ENCODE data around the gene MYBPC1.

GRCh38 chr12:101655393-101655792 is 60.6 kb downstream of the MYBPC1 start:
- TF ChIP-seq CTCF (conservative IDR thresholded peaks at IDR 0.05; ENCODE audit: low read depth, low read length): no peak
- TF ChIP-seq EZH2 (IDR thresholded peaks at IDR 0.05; ENCODE audit: low read length, unreplicated experiment): no peak
